NB4 (cell line): ENCODE results near the gene GLT1D1.

ENCODE experiments used
- DNase-seq: peaks from one replicate; pipeline ENCODE4 v3.0.0; 2010; ENCODE audit warnings: low read depth
- H3K4me3 ChIP-seq: one replicate; pipeline ENCODE4 v1.5.1; 2011; ENCODE audit warnings: mild to moderate bottlenecking, low read depth, low read length, moderate library complexity
- MYC ChIP-seq: IDR thresholded peaks from 2 replicates; pipeline ENCODE4 v1.6.1; 2011; ENCODE audit warnings: low read depth, low read length
- POLR2A ChIP-seq: IDR thresholded peaks from 2 replicates; pipeline ENCODE4 v1.6.1; 2011; ENCODE audit warnings: mild to moderate bottlenecking; ENCODE audit not compliant: insufficient read length; ENCODE audit errors: extremely low read depth
- TF ChIP-seq, protein P1 (sequence below): IDR thresholded peaks from one replicate; pipeline ENCODE4 v1.5.1; 2012; ENCODE audit warnings: low read depth, low read length
- TF ChIP-seq, protein P2 (sequence below): IDR thresholded peaks from 2 replicates; pipeline ENCODE4 v1.6.1; 2011; ENCODE audit warnings: low read depth, low read length

GLT1D1 gene

GRCh38 chr12:128966203-128966810 lies 113.0 kb downstream of the GLT1D1 start:
- DNase-seq, result no peak
- TF ChIP-seq MYC (no peak), POLR2A (no peak)
- TF ChIP-seq, protein P1, sequence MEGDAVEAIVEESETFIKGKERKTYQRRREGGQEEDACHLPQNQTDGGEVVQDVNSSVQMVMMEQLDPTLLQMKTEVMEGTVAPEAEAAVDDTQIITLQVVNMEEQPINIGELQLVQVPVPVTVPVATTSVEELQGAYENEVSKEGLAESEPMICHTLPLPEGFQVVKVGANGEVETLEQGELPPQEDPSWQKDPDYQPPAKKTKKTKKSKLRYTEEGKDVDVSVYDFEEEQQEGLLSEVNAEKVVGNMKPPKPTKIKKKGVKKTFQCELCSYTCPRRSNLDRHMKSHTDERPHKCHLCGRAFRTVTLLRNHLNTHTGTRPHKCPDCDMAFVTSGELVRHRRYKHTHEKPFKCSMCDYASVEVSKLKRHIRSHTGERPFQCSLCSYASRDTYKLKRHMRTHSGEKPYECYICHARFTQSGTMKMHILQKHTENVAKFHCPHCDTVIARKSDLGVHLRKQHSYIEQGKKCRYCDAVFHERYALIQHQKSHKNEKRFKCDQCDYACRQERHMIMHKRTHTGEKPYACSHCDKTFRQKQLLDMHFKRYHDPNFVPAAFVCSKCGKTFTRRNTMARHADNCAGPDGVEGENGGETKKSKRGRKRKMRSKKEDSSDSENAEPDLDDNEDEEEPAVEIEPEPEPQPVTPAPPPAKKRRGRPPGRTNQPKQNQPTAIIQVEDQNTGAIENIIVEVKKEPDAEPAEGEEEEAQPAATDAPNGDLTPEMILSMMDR, result no peak
- TF ChIP-seq, protein P2, sequence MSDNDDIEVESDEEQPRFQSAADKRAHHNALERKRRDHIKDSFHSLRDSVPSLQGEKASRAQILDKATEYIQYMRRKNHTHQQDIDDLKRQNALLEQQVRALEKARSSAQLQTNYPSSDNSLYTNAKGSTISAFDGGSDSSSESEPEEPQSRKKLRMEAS, result no peak
- H3K4me3 ChIP-seq, result no peak overlapping the region

DNA sequence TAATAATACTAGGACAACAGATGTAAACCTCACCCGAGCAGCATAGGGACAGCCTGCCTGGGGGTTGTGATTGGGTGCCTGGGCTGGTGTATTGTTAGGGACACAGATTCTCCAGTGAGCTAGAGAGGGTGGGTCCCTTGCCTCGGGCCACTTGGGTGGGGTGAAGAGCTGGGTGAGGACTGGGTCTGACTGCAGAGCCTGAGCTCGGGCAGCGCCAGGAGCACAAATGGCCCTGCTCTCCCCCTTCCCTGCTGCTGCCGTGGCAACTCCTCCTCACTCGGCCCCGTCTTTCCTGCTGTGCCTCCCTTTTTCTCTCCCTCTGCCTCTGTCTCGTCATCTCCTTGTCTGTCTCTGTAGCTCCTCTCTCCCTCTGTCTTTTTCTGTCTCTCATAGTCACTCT lies 115.4 kb downstream of the GLT1D1 start:
- no peak for TF ChIP-seq MYC
- no peak for TF ChIP-seq POLR2A
- TF ChIP-seq, protein P1, result no peak
- TF ChIP-seq, protein P2, result no peak
- no peak overlapping the region for H3K4me3 ChIP-seq
- no peak for DNase-seq

- no peak overlapping the region for H3K4me3 ChIP-seq
- DNase-seq, result peak; percentile 50
Observed at GRCh38 chr12:128969480-128970055, 116.3 kb downstream of the GLT1D1 start.

GRCh38 chr12:128970110-128970509 lies 116.8 kb downstream of the GLT1D1 start:
- TF ChIP-seq, protein P2, result no peak
- no peak for TF ChIP-seq MYC
- TF ChIP-seq POLR2A, result no peak
- TF ChIP-seq, protein P1, result no peak
- DNase-seq, result no peak
- H3K4me3 ChIP-seq, result no peak overlapping the region

More at GRCh38 chr12:128969480-128970055, 116.3 kb downstream of the GLT1D1 start:
- TF ChIP-seq POLR2A (no peak), MYC (no peak)
- TF ChIP-seq, protein P2, result no peak
- TF ChIP-seq, protein P1, result peak; percentile 47

DNA sequence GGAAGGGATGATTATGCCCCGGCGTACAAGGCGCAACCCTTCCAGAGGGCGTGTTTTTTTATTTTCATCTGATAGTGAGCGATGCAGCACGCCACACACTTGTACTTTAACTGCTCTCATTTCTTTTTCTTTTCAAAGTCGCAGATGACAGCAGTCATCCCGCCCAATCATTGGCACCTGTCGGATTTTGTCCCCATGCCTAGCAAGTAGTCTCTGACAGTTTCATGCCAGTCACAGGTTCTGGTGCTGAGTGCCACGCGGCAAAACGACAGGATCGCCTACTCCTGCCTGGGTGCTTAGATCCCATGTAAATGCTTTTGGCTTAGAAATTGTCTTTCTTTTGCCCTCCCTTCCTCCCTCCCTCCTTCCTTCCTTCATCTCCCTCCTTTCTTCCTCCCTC lies 117.7 kb downstream of the GLT1D1 start:
- no peak for DNase-seq

More for the DNA sequence above, 117.7 kb downstream of the GLT1D1 start:
- H3K4me3 ChIP-seq, result no peak overlapping the region
- TF ChIP-seq MYC (no peak), POLR2A (no peak)
- TF ChIP-seq, protein P1, result no peak
- TF ChIP-seq, protein P2, result no peak
